ENCODE measurements around the gene TNS1.

The TNS1 gene

GRCh38 chr2:217905395-217905794 is 97.4 kb downstream of the TNS1 start:
- no peak overlapping the region for H3K27ac ChIP-seq
- peaks cover 44% of the 10 kb centered on the region; the same call in 1 of the 2 replicates for H3K36me3 ChIP-seq (ENCODE audit: insufficient read depth, low read length)
- no peak for DNase-seq (ENCODE audit: low read depth, low spot score)
- no peaks in the 10 kb centered on the region for H3K9me3 ChIP-seq (ENCODE audit: low read depth, low read length)
- H3K4me3 ChIP-seq: no peak overlapping the region
- no peak overlapping the region for H3K9ac ChIP-seq (ENCODE audit: insufficient read length)
- no peak for TF ChIP-seq EZH2 (IDR thresholded peaks at IDR 0.05)
- no peak for TF ChIP-seq POLR2AphosphoS5 (IDR thresholded peaks at IDR 0.05; ENCODE audit: borderline replicate concordance, low read depth, low read length)
- TF ChIP-seq FOXP2 (optimal IDR thresholded peaks at IDR 0.05; ENCODE audit: control extremely low read depth, extremely low read length, insufficient read depth): no peak

- TF ChIP-seq EZH2 (IDR thresholded peaks at IDR 0.05) (no peak), FOXP2 (optimal IDR thresholded peaks at IDR 0.05; ENCODE audit: control extremely low read depth, extremely low read length, insufficient read depth) (no peak), POLR2AphosphoS5 (IDR thresholded peaks at IDR 0.05; ENCODE audit: borderline replicate concordance, low read depth, low read length) (no peak)
- Histone ChIP-seq H3K27ac (no peak overlapping the region), H3K9ac (ENCODE audit: insufficient read length) (no peak overlapping the region), H3K4me3 (no peak overlapping the region), H3K9me3 (ENCODE audit: low read depth, low read length) (no peaks in the 10 kb centered on the region), H3K36me3 (ENCODE audit: insufficient read depth, low read length) (peaks cover 44% of the 10 kb centered on the region; the same call in 1 of the 2 replicates)
- no peak for DNase-seq (ENCODE audit: low read depth, low spot score)
Measured at GRCh38 chr2:217904614-217904965, 98.2 kb downstream of the TNS1 start.

GRCh38 chr2:217903859-217904613 is 98.8 kb downstream of the TNS1 start:
- no peak for DNase-seq (ENCODE audit: low read depth, low spot score)
- no peak overlapping the region for H3K9ac ChIP-seq (ENCODE audit: insufficient read length)
- H3K36me3 ChIP-seq (ENCODE audit: insufficient read depth, low read length): peaks cover 46% of the 10 kb centered on the region; the same call in 1 of the 2 replicates
- no peak overlapping the region for H3K27ac ChIP-seq
- no peak overlapping the region for H3K4me3 ChIP-seq
- TF ChIP-seq EZH2 (IDR thresholded peaks at IDR 0.05): no peak
- no peaks in the 10 kb centered on the region for H3K9me3 ChIP-seq (ENCODE audit: low read depth, low read length)

- no peak for DNase-seq (ENCODE audit: low read depth, low spot score)
- Histone ChIP-seq H3K27ac (no peak overlapping the region), H3K9me3 (ENCODE audit: low read depth, low read length) (no peaks in the 10 kb centered on the region), H3K36me3 (ENCODE audit: insufficient read depth, low read length) (peaks cover 49% of the 10 kb centered on the region; the same call in 1 of the 2 replicates), H3K9ac (ENCODE audit: insufficient read length) (no peak overlapping the region), H3K4me3 (no peak overlapping the region)
- TF ChIP-seq POLR2AphosphoS5 (IDR thresholded peaks at IDR 0.05; ENCODE audit: borderline replicate concordance, low read depth, low read length) (no peak), EZH2 (IDR thresholded peaks at IDR 0.05) (no peak), FOXP2 (optimal IDR thresholded peaks at IDR 0.05; ENCODE audit: control extremely low read depth, extremely low read length, insufficient read depth) (no peak)
Measured at GRCh38 chr2:217903142-217903858, 99.5 kb downstream of the TNS1 start.

GRCh38 chr2:217902379-217903141 is 100.2 kb downstream of the TNS1 start:
- Histone ChIP-seq H3K4me3 (no peak overlapping the region), H3K9me3 (ENCODE audit: low read depth, low read length) (no peaks in the 10 kb centered on the region), H3K36me3 (ENCODE audit: insufficient read depth, low read length) (peaks cover 57% of the 10 kb centered on the region; the same call in 1 of the 2 replicates), H3K9ac (ENCODE audit: insufficient read length) (no peak overlapping the region), H3K27ac (no peak overlapping the region)
- no peak for DNase-seq (ENCODE audit: low read depth, low spot score)
- TF ChIP-seq POLR2AphosphoS5 (IDR thresholded peaks at IDR 0.05; ENCODE audit: borderline replicate concordance, low read depth, low read length) (no peak), EZH2 (IDR thresholded peaks at IDR 0.05) (no peak), FOXP2 (optimal IDR thresholded peaks at IDR 0.05; ENCODE audit: control extremely low read depth, extremely low read length, insufficient read depth) (no peak)

GRCh38 chr2:217901835-217902378 is 100.9 kb downstream of the TNS1 start:
- Histone ChIP-seq H3K9me3 (ENCODE audit: low read depth, low read length) (no peaks in the 10 kb centered on the region), H3K9ac (ENCODE audit: insufficient read length) (no peak overlapping the region), H3K36me3 (ENCODE audit: insufficient read depth, low read length) (peaks cover 63% of the 10 kb centered on the region; the same call in 1 of the 2 replicates), H3K27ac (no peak overlapping the region), H3K4me3 (no peak overlapping the region)
- TF ChIP-seq FOXP2 (optimal IDR thresholded peaks at IDR 0.05; ENCODE audit: control extremely low read depth, extremely low read length, insufficient read depth): no peak
- TF ChIP-seq EZH2 (IDR thresholded peaks at IDR 0.05): no peak
- TF ChIP-seq POLR2AphosphoS5 (IDR thresholded peaks at IDR 0.05; ENCODE audit: borderline replicate concordance, low read depth, low read length): no peak
- DNase-seq (ENCODE audit: low read depth, low spot score): no peak

- H3K9me3 ChIP-seq (ENCODE audit: low read depth, low read length): no peaks in the 10 kb centered on the region
- no peak for DNase-seq (ENCODE audit: low read depth, low spot score)
- H3K4me3 ChIP-seq: no peak overlapping the region
- H3K9ac ChIP-seq (ENCODE audit: insufficient read length): no peak overlapping the region
- H3K27ac ChIP-seq: no peak overlapping the region
- TF ChIP-seq POLR2AphosphoS5 (IDR thresholded peaks at IDR 0.05; ENCODE audit: borderline replicate concordance, low read depth, low read length) (no peak), FOXP2 (optimal IDR thresholded peaks at IDR 0.05; ENCODE audit: control extremely low read depth, extremely low read length, insufficient read depth) (no peak), EZH2 (IDR thresholded peaks at IDR 0.05) (no peak)
- H3K36me3 ChIP-seq (ENCODE audit: insufficient read depth, low read length): peaks cover 66% of the 10 kb centered on the region
Measured at GRCh38 chr2:217901400-217901799, 101.4 kb downstream of the TNS1 start.

Data from SK-N-MC (cell line).